Tongue (tissue), 2 donors: ENCODE results near the gene ANAPC16. TPM values are rescaled to one million over a fixed set of nuclear protein-coding genes. Genes with fewer than 3 reads are reported as not detected.
"Not testable (repeated sequence)": the region's sequence is repeated elsewhere in the genome, so short reads cannot be mapped to it uniquely, and the experiment has no call there.

Source experiments
- DNase-seq: peaks from one replicate; pipeline ENCODE4 v3.0.0-alpha.2; 2015
- total RNA-seq: library from RNA; depleted of rRNA; stranded (reverse); fragments of >200 nt; gene quantifications from one replicate; pipeline ENCODE4 v1.2.3, GENCODE V29; 2014

ANAPC16 gene
- total RNA-seq, 1 donor from 2014 or later = 88.7 TPM

DNA sequence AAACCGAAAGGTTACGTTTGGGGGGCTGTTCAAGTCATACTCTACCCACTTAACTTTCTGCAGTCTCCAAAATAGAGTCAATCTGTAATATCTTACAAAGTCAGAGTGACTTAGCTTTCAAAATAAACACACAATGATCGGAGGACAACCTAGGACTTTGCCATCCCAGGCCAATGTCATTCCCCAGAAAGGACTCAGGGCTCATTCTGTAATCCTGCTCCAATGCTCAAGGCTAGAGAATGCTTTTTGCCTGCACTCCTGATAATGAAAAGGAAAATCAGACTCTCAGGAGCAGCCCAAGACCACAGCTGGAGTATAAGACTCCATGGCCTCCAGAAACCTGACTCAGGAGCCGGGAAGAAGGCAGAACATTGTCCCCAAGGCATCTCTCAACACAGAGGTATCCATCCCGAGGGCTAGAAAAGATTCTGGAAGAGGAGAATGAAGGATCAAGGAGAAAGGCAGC lies 28.8 kb downstream of the ANAPC16 start:
- DNase-seq = no peak

DNA sequence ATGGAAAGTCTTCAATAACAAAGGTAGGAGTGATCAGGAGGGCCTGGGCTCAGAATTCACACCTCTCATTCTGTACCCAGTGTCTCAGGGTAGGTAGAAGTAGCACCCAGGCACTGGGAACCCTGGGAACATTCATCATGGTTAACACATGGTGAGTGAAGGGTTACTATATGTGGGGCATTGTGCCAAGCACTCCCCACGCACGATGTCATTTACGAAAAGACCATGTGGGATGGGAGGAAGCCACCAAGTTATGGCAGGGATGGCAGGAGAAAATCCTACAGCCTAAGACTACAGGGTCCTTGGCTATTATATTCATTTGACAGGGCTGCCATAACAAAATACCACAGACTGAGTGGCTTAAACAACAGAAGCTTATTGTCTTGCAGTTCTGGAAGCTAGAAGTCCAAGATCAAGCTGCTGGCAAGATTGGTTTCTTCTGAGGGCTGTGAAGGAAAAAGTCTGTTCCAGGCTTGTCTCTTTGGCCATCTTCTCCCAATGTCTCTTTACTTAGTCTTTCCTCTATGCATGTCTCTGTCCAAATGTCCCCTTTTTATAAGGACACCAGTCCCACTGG lies 30.2 kb downstream of the ANAPC16 start:
- no peak for DNase-seq

GRCh38 chr10:72248468-72249151 lies 32.8 kb downstream of the ANAPC16 start:
- DNase-seq = peak; percentile 89

GRCh38 chr10:72249176-72249862 lies 33.5 kb downstream of the ANAPC16 start:
- DNase-seq = not testable (repeated sequence)

DNA sequence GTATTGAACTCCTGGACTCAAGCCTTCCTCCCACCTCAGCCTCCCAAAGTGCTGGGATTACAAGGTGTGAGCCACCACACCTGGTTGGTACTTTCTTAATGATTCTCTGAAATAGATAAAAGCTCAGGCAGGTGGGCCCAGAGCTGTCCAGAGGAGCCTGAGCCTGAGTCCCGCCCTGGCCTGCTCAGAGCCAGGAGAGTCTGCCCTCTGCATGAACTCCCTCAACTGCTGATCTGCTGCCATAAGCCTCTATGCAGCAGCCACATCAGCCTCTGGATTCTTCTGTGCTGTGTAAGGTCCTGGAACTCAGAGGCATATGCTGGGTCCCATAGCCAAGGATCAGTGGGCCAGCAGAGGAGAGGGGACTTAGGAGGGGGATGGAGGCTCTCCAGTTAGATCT lies 34.9 kb downstream of the ANAPC16 start:
- peak; percentile 68 for DNase-seq

DNA sequence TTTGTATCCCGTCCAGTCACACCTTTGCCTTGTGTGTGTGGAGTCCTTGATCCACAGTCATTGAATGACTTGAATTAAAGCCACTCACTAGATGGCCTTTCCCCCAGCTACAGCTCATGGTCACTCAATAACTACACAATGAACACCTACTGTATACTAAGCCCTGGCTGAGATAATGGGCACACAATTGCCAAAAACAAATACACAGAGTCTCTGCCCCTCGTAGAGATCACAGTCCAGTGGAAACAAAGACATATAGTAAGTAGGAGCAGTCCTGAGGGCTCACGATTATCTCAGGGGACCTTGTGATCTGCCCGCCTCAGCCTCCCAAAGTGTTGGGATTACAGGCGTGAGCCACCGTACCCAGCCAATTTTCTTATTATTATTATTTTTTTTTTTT lies 35.8 kb downstream of the ANAPC16 start:
- no peak for DNase-seq

GRCh38 chr10:72252972-72253371 lies 37.2 kb downstream of the ANAPC16 start:
- peak; percentile 84 for DNase-seq

DNA sequence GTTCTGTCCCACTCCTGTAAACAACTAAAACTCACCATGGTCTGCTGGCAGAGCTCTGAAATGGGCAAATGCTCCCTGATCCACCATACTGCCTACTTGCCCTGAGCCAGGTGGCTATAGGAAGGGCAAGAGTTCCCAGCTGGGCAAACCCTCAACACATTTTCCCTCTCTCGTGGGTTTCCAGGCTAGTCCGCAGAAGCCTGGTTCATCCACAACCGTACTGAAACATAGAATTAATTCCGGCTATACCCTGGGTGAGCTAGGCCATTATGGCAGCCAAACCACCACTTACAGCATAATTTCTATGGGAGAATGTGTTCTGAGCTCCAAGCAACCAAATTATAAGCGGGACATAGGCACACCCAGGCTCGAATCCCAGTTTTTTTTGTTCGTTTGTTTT lies 37.8 kb downstream of the ANAPC16 start:
- DNase-seq = no peak

DNA sequence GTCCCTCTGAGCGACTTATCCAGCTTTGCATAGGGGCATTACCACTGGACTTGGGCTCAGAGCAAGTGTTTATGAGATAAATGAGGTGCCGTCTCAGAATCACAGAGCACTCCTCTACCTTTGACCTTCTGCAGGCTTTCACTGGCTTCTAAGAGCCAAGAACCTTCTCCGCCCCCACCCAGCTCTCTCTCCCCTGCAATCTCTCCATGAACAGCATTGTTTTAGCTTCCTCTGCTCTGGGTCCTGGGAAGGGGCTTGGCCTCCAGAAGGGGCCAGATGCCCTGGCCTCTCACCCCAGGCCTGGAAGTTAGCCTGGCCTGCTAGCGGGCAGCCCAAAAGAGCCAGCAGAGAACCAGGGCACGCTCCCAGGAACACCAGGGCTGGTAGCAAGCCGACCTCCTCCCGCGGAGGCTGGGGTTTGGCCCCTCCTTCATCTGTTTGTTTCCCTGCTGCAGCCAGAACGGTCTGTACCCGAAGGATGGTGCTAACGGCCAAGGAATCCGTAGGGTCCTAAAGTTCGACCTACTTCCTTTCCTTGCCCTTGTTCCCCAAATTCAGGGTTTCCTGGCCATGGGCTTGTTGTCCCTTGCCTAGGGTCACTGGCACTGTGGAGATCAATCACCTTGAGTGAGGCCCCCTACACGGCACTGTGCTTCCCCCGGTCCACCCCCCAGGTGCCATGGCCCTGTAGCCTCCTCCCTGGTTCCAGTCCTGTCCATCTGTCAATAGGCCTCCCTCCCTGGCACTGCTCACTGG lies 39.2 kb downstream of the ANAPC16 start:
- DNase-seq = peak; percentile 91

DNA sequence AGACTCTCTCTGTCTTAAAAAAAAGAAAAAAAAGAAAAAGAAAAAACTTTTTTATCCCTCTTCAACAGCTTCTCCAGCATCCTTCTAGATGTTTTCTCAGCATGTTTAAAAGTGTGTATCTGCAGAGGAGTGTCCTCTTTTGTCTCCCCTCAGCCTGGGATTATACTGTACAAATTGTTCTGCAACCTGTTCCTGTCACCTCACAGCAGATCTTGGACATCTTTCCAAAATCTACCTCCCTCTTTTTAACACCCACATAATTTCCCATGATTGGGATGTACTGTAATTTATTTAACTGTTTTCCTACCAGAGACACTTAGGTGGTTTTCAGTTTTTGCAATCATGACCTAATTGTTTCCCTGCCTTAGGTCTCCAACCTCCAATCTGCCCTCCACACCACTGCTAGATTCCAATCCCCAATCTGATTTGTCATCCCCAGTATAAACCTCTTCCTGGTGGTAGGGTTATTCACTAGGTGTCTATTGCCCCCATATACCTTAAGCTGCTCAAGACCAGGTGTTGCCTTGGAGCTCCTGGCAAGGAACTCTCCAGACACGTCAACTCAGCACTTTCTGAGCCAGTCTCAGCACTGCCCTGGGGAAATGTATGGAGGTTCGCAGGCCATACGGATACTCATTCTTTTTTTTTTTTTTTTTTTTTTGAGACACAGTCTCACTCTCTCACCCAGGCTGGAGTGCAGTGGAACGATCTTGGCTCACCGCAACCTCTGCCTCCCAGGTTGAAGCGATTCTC lies 40.3 kb downstream of the ANAPC16 start:
- DNase-seq = no peak

- DNase-seq = no peak
These were observed 41.5 kb downstream of the ANAPC16 start for GRCh38 chr10:72257051-72257892.

GRCh38 chr10:72258617-72259016 lies 42.8 kb downstream of the ANAPC16 start:
- no peak for DNase-seq

DNA sequence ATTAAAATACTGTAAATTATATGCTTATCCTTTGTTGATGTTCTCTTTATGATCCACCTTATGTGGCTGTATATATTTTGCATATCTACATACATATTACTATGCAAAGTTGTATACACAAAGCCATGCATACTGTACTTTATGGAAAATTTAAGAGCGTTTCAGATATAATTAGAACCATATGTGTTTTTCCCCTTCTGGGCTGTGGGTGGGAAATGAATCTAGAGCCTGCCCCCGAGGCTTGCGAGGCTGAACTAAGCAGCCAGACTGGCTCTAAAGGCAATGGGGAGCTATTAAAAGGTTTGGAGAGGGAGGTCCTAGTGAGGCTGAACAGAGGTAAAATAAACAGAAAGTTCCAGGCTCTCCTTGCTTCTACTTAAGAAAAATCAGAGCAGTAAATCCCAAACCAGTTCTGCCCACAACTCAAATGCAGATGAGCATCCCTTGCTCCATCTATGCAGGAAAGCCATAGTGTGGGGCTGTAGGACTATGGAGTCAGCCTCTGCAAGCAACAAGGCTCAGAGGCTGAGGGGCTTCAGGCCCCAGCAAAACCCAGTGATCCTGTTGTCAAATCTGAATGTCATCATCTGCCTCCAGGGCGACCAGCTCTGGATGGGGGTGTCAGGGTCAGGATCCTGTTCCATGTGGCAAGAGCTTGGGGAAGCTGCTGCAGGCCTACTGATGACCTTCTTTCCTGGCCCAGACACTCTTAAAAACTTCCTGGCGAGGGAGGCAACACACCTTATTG lies 43.9 kb downstream of the ANAPC16 start:
- DNase-seq = peak; percentile 82

DNA sequence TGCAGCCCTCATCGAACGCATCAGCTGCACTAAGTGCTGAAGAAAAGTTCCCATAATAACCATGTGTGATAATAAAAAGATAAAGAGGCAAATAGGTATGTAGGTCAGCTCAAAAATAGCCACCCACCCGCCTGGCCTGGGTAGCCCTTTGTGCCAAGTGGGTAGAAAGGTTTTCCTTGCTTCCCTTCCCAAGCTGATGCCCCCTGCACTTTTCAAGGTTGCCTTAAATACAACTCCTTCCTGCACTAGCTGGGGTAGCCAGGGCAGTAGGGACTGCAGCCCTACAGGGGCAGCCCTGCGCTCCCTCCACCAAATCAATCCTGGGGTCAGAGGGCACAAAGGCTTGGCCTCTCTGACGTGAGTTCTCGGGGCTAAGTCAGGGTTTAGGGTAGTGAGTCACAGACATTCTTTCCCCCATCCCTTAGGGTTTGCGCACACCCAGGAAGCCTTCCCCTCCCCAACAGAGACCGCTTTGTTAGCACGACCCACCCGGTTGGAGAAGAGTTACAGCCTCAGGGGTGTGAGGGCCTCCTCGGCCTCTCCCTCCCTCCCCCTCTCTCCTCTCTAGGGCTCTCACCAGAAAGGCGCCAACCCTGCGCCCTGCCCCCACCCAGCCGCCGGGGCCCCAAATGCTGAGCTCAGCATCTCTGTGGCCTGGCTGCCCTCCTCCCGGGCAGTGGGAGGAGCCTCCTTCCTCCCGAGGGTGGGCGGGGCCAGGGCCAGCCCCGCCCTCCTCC lies 44.6 kb downstream of the ANAPC16 start:
- DNase-seq = peak; percentile 92

DNA sequence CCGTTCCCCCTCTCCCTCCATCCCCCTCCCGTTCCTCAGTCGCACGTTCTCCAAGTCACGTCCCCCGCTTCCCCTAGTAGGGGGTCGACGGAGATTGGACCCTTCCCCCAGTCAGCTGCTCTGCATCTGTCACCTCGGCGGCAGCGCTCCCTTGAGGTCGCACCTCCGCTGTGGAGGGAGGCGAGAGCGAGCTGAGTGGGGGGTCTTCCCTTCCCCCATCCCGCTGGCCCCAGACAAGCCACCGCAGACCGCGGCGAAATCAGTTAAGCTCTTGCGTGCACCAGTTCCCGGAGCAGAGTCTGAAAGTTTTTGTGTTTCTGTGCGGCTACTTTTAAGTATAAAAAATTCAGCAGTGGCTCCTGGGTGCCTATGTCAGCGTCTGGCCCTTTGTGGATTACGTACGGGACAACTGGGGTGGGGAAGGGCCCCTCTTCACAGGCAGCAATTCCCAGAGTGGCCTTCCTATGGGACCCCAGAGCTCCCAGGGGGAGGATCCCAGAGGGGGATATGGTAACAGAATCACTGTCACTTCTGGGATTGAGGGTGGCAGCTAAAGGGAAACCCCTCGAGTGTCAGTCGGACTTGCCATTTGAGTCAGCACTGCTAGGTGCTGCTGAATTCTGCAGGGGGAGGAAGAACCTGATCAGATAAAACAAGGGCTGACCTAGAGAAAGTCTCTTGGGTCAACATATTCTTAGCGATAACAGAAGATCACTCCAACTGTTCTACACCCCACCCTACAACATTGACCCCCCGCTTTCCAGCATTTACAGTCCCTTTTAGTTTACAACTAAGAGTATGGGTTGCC lies 45.4 kb downstream of the ANAPC16 start:
- no peak for DNase-seq

DNA sequence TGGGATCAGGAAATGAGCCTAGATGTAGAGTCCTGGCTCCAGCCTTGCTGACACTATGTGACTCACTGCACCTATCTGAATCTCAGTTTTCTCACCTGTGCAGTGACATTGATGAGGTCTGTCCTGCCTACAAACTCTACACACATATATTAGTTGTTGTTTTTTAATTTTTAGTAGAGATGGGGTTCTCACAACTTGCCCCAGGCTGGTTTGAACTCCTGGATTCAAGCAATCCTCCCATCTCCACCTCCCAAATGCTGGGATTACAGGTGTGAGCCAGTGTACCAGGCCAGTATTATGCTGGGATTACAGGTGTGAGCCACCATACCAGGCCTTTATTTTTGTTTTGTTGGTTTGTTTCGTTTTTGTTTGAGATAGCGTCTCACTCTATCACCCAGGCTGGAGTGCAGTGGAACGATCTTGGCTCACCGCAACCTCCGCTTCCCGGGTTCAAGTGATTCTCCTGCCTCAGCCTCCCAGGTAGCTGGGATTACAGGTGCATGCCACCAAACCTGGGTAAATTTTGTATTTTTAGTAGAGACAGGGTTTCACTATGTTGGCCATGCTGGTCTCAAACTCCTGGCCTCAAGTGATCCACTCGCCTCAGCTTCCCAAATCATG lies 46.1 kb downstream of the ANAPC16 start:
- no peak for DNase-seq

DNA sequence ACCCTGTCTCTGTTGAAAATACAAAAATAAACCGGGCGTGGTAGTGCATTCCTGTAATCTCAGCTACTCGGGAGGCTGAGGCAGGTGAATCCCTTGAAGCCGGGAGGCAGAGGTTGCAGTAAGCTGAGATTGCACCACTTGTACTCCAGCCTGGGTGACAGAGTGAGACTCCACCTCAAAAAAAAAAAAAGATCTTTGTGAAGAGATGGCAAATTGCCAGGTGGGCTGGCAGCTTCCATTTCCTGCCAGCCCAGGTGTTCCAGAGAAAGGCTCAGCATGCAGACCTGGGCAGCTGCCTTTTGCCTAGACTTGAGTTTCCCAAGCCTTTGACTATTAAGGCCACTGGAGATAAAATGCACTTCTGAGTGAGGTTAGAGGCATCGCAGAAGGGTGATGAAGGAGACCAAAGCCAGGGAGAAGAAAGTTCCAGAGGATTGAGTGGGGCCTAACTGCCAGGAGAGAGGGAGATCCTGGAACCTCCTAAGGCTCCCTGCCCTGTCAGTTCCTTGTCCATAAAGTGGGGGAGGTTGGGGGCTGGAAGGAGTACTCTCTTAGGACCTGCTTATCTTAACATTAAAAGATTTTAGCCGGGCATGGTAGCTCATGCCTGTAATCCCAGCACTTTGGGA lies 47.9 kb downstream of the ANAPC16 start:
- DNase-seq = no peak

DNA sequence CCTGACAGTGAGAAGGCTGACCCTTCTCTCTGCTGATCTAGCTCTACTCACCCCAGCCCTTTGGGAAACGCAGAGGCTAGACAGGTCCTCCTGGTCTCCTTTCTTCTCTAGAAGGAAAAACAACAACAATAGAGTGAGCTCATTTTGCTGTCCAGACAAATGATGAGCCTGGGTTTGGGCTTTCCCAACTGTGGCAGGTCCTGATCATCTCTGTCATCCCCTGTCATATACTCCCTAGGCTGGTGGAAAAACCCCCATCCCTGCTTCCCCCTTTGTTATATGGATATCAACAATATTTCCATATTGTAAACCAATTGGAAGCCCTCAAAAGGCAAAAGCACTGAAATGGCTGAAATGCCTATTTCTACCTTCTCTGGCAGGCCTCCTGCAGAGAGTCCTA lies 48.7 kb downstream of the ANAPC16 start:
- no peak for DNase-seq
